Measurements from ENCODE around the gene TMEM242. TPM values are rescaled to one million over a fixed set of nuclear protein-coding genes. Genes with fewer than 3 reads are reported as not detected.

TMEM242 gene
- total and polyA plus RNA-seq, 2 of the 13 experiments (the other 11 are each of a cell fraction or from before 2014, with no cell fraction given): 5.6 to 11.1 TPM

DNA sequence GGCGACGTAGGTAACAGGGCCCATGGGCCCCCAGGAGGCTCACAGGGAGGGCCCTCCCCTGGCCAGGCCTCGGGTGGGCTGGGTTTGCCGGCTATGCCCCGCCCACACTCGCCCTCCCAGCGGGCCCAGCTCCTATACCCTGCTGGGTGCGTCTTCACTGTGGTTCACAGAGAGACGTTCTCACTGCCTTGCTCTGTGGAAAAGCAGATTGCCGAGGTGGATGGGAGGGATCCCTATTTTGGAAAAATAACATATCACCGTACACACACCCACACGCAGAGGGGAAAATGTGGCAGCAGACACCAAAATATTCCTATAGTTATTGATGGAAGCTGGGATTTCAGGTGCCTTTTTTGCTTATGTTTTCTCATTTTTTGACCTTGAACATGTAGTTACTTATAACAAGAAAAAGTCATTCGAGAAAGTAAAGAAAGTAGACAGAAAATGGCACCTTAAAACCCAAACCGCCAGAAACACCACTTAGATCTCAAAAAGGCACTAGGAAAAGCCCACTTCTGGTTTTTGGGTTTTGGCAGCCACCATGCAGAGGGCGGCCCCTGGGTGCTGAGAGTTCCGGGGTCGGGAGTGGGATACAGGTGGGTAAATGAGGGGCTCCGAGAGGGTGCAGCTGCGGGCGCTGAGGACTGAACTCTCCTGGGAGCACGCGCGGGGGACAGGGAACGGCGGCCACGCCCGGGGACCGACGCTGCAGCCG, 49.4 kb downstream of the TMEM242 start (continued):
- TF ChIP-seq, protein P1, sequence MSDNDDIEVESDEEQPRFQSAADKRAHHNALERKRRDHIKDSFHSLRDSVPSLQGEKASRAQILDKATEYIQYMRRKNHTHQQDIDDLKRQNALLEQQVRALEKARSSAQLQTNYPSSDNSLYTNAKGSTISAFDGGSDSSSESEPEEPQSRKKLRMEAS (IDR thresholded peaks at IDR 0.05): 0 out of 2 replicates have a peak, but pooled peaks have one; percentile 14
- TF ChIP-seq ZNF12 (CRISPR knock-in tag; IDR thresholded peaks at IDR 0.05) (no peak), NCOA1 (CRISPR knock-in tag; IDR thresholded peaks at IDR 0.05) (no peak), SMYD3 (CRISPR knock-in tag; IDR thresholded peaks at IDR 0.05) (no peak), POLR2G (IDR thresholded peaks at IDR 0.05; ENCODE audit: low read depth, low read length) (no peak), AKAP8 (CRISPR knock-in tag; IDR thresholded peaks at IDR 0.05) (no peak), NBN (conservative IDR thresholded peaks at IDR 0.05) (no peak), SSRP1 (CRISPR knock-in tag; IDR thresholded peaks at IDR 0.05) (no peak), SCMH1 (CRISPR knock-in tag; IDR thresholded peaks at IDR 0.05; ENCODE audit: borderline replicate concordance) (no peak), BHLHE40 (IDR thresholded peaks at IDR 0.05; ENCODE audit: low read length) (no peak), DR1 (CRISPR knock-in tag; IDR thresholded peaks at IDR 0.05) (no peak), HDAC2 (CRISPR knock-in tag; IDR thresholded peaks at IDR 0.05) (no peak), CHD4 (IDR thresholded peaks at IDR 0.05; ENCODE audit: borderline replicate concordance, low read length) (no peak), RFXAP (CRISPR knock-in tag; IDR thresholded peaks at IDR 0.05; ENCODE audit: borderline replicate concordance) (no peak), ZNF567 (CRISPR knock-in tag; IDR thresholded peaks at IDR 0.05; ENCODE audit: borderline replicate concordance) (no peak), NFE2L2 (IDR thresholded peaks at IDR 0.05; ENCODE audit: low read length) (no peak), FOXK2 (IDR thresholded peaks at IDR 0.05) (no peak), REPIN1 (CRISPR knock-in tag; IDR thresholded peaks at IDR 0.05; ENCODE audit: borderline replicate concordance, low read depth) (no peak), TBP (CRISPR knock-in tag; IDR thresholded peaks at IDR 0.05) (no peak), ELF3 (CRISPR knock-in tag; IDR thresholded peaks at IDR 0.05) (0 out of 2 replicates have a peak, but pooled peaks have one; percentile 9), ZNF569 (CRISPR knock-in tag; IDR thresholded peaks at IDR 0.05; ENCODE audit: borderline replicate concordance) (no peak), ZSCAN9 (CRISPR knock-in tag; IDR thresholded peaks at IDR 0.05; ENCODE audit: borderline replicate concordance) (no peak), HOXA5 (CRISPR knock-in tag; IDR thresholded peaks at IDR 0.05) (no peak)
- TF ChIP-seq, protein P2, sequence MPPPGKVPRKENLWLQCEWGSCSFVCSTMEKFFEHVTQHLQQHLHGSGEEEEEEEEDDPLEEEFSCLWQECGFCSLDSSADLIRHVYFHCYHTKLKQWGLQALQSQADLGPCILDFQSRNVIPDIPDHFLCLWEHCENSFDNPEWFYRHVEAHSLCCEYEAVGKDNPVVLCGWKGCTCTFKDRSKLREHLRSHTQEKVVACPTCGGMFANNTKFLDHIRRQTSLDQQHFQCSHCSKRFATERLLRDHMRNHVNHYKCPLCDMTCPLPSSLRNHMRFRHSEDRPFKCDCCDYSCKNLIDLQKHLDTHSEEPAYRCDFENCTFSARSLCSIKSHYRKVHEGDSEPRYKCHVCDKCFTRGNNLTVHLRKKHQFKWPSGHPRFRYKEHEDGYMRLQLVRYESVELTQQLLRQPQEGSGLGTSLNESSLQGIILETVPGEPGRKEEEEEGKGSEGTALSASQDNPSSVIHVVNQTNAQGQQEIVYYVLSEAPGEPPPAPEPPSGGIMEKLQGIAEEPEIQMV (CRISPR knock-in tag; IDR thresholded peaks at IDR 0.05; ENCODE audit: low read depth): peak; percentile 8; the same call in 1 of the 2 replicates
- TF ChIP-seq, protein P3, sequence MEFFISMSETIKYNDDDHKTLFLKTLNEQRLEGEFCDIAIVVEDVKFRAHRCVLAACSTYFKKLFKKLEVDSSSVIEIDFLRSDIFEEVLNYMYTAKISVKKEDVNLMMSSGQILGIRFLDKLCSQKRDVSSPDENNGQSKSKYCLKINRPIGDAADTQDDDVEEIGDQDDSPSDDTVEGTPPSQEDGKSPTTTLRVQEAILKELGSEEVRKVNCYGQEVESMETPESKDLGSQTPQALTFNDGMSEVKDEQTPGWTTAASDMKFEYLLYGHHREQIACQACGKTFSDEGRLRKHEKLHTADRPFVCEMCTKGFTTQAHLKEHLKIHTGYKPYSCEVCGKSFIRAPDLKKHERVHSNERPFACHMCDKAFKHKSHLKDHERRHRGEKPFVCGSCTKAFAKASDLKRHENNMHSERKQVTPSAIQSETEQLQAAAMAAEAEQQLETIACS (CRISPR knock-in tag; IDR thresholded peaks at IDR 0.05): no peak
- TF ChIP-seq, protein P4, sequence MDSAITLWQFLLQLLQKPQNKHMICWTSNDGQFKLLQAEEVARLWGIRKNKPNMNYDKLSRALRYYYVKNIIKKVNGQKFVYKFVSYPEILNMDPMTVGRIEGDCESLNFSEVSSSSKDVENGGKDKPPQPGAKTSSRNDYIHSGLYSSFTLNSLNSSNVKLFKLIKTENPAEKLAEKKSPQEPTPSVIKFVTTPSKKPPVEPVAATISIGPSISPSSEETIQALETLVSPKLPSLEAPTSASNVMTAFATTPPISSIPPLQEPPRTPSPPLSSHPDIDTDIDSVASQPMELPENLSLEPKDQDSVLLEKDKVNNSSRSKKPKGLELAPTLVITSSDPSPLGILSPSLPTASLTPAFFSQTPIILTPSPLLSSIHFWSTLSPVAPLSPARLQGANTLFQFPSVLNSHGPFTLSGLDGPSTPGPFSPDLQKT (CRISPR knock-in tag; IDR thresholded peaks at IDR 0.05; ENCODE audit: borderline replicate concordance): no peak
- TF ChIP-seq, protein P5, sequence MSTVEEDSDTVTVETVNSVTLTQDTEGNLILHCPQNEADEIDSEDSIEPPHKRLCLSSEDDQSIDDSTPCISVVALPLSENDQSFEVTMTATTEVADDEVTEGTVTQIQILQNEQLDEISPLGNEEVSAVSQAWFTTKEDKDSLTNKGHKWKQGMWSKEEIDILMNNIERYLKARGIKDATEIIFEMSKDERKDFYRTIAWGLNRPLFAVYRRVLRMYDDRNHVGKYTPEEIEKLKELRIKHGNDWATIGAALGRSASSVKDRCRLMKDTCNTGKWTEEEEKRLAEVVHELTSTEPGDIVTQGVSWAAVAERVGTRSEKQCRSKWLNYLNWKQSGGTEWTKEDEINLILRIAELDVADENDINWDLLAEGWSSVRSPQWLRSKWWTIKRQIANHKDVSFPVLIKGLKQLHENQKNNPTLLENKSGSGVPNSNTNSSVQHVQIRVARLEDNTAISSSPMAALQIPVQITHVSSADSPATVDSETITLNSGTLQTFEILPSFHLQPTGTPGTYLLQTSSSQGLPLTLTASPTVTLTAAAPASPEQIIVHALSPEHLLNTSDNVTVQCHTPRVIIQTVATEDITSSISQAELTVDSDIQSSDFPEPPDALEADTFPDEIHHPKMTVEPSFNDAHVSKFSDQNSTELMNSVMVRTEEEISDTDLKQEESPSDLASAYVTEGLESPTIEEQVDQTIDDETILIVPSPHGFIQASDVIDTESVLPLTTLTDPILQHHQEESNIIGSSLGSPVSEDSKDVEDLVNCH (CRISPR knock-in tag; IDR thresholded peaks at IDR 0.05): no peak
